Stomach (tissue), 4 donors: ENCODE measurements around the gene SCGB1D4.

Experiments
- POLR2A ChIP-seq, 4 donors: fragments of 450-650 bp; IDR thresholded peaks; one replicate each; pipeline ENCODE4 v1.6.1; 2016; ENCODE audit warnings: antibody characterized with exemption in 4 of 4, control low read depth in 2 of 4, mild to moderate bottlenecking in 1 of 4, moderate library complexity in 1 of 4
- POLR2AphosphoS5 ChIP-seq, 3 donors: sonication (generic); formaldehyde crosslinking; IDR thresholded peaks; one replicate each; pipeline ENCODE4 v1.6.1; 2016; ENCODE audit warnings: antibody characterized with exemption in 3 of 3
- TF ChIP-seq, protein P1 (sequence below), 7 experiments: fragments of 450-650 bp in 4 of 7; fragments of 200-600 bp in 3 of 7; sonication (generic) in 3 of 7; IDR thresholded peaks; one replicate each; pipeline ENCODE4 v1.5.1; 2016 to 2019; ENCODE audit warnings: antibody characterized with exemption in 7 of 7, control low read depth in 2 of 7, mild to moderate bottlenecking in 1 of 7

DNA sequence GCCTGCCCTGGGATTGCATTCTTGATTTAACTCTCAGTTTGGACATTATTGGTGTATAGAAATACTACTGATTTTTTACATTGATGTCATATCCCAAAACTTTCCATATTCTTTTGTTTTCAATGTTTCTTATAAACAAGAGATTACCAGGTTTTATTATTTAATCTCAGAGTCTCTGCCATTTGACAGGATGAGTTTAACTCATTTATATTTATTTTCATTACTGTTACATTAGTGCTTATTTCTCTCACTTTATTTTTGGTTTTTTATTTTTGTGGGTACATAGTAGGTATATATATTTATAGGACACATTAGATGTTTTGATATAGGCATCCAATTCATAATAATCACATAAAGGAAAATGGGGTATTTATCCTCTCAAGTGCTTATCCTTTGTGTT is 9.1 kb upstream of the SCGB1D4 start:
- TF ChIP-seq, protein P1, sequence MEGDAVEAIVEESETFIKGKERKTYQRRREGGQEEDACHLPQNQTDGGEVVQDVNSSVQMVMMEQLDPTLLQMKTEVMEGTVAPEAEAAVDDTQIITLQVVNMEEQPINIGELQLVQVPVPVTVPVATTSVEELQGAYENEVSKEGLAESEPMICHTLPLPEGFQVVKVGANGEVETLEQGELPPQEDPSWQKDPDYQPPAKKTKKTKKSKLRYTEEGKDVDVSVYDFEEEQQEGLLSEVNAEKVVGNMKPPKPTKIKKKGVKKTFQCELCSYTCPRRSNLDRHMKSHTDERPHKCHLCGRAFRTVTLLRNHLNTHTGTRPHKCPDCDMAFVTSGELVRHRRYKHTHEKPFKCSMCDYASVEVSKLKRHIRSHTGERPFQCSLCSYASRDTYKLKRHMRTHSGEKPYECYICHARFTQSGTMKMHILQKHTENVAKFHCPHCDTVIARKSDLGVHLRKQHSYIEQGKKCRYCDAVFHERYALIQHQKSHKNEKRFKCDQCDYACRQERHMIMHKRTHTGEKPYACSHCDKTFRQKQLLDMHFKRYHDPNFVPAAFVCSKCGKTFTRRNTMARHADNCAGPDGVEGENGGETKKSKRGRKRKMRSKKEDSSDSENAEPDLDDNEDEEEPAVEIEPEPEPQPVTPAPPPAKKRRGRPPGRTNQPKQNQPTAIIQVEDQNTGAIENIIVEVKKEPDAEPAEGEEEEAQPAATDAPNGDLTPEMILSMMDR (IDR thresholded peaks at IDR 0.05), result no peak
- no peak for TF ChIP-seq POLR2A (IDR thresholded peaks at IDR 0.05)
- no peak for TF ChIP-seq POLR2AphosphoS5 (IDR thresholded peaks at IDR 0.05)
